Measurements from ENCODE around the gene SLC17A5. TPM values are rescaled to one million over a fixed set of nuclear protein-coding genes. Genes with fewer than 3 reads are reported as not detected.

The SLC17A5 gene
- total and polyA plus RNA-seq, 4 donors: 9.1 to 19.3 (median 11.3) TPM

- H3K4me1 ChIP-seq (ENCODE audit: control insufficient read depth in 4 of 4, insufficient read depth in 4 of 4, low read length in 3 of 4): no peaks in the 10 kb centered on the region
- H3K27ac ChIP-seq (ENCODE audit: low read depth in 1 of 2, low read length in 2 of 2): no peak overlapping the region
- H3K27me3 ChIP-seq (ENCODE audit: control insufficient read depth in 4 of 4, insufficient read depth in 4 of 4, low read length in 3 of 4): peaks cover 0 to 2% (median 0%) of the 10 kb centered on the region in 4 donors
- H3K36me3 ChIP-seq (ENCODE audit: control insufficient read depth in 4 of 4, insufficient read depth in 3 of 4, low read depth in 1 of 4, low read length in 3 of 4): no peaks in the 10 kb centered on the region
- WGBS: 78% methylated on average over 1 of the region's 1 CpG
- no peak for DNase-seq (ENCODE audit: low spot score)
- TF ChIP-seq MAX (IDR thresholded peaks at IDR 0.05): no peak
- H3K4me3 ChIP-seq (ENCODE audit: low read depth in 1 of 3, low read length in 3 of 3): no peak overlapping the region
- H3K9ac ChIP-seq (ENCODE audit: low read depth in 1 of 2, low read length in 2 of 2): no peak overlapping the region
- no peaks in the 10 kb centered on the region for H3K9me3 ChIP-seq (ENCODE audit: control insufficient read depth in 4 of 4, low read length in 3 of 4)
Observed at GRCh38 chr6:73703466-73703865, 49.7 kb upstream of the SLC17A5 start.

- Histone ChIP-seq H3K4me1 (ENCODE audit: control insufficient read depth in 4 of 4, insufficient read depth in 4 of 4, low read length in 3 of 4) (no peaks in the 10 kb centered on the region), H3K27ac (ENCODE audit: low read depth in 1 of 2, low read length in 2 of 2) (no peak overlapping the region), H3K4me3 (ENCODE audit: low read depth in 1 of 3, low read length in 3 of 3) (no peak overlapping the region), H3K36me3 (ENCODE audit: control insufficient read depth in 4 of 4, insufficient read depth in 3 of 4, low read depth in 1 of 4, low read length in 3 of 4) (no peaks in the 10 kb centered on the region), H3K9ac (ENCODE audit: low read depth in 1 of 2, low read length in 2 of 2) (no peak overlapping the region), H3K9me3 (ENCODE audit: control insufficient read depth in 4 of 4, low read length in 3 of 4) (no peaks in the 10 kb centered on the region), H3K27me3 (ENCODE audit: control insufficient read depth in 4 of 4, insufficient read depth in 4 of 4, low read length in 3 of 4) (peaks cover 0 to 2% (median 0%) of the 10 kb centered on the region in 4 donors)
- WGBS: 82% methylated on average over 2 of the region's 2 CpGs
- DNase-seq (ENCODE audit: low spot score): no peak
- TF ChIP-seq MAX (IDR thresholded peaks at IDR 0.05) (no peak), NR2F2 (IDR thresholded peaks at IDR 0.05) (no peak), RXRA (IDR thresholded peaks at IDR 0.05) (no peak)
Observed at GRCh38 chr6:73702444-73702843, 48.7 kb upstream of the SLC17A5 start.

GRCh38 chr6:73699676-73700459 is 46.1 kb upstream of the SLC17A5 start:
- 71% methylated on average over 4 of the region's 4 CpGs for WGBS
- H3K4me3 ChIP-seq (ENCODE audit: low read depth in 1 of 3, low read length in 3 of 3): no peak overlapping the region
- no peak overlapping the region for H3K27ac ChIP-seq (ENCODE audit: low read depth in 1 of 2, low read length in 2 of 2)
- DNase-seq (ENCODE audit: low spot score): no peak
- H3K4me1 ChIP-seq (ENCODE audit: control insufficient read depth in 4 of 4, insufficient read depth in 4 of 4, low read length in 3 of 4): peaks cover 2 to 11% (median 3%) of the 10 kb centered on the region in 4 donors
- no peak overlapping the region for H3K9ac ChIP-seq (ENCODE audit: low read depth in 1 of 2, low read length in 2 of 2)
- H3K9me3 ChIP-seq (ENCODE audit: control insufficient read depth in 4 of 4, low read length in 3 of 4): no peaks in the 10 kb centered on the region
- no peaks in the 10 kb centered on the region for H3K36me3 ChIP-seq (ENCODE audit: control insufficient read depth in 4 of 4, insufficient read depth in 3 of 4, low read depth in 1 of 4, low read length in 3 of 4)
- H3K27me3 ChIP-seq (ENCODE audit: control insufficient read depth in 4 of 4, insufficient read depth in 4 of 4, low read length in 3 of 4): peaks cover 0 to 5% (median 0%) of the 10 kb centered on the region in 4 donors
- TF ChIP-seq GABPA (IDR thresholded peaks at IDR 0.05 in 1 of 2, conservative IDR thresholded peaks at IDR 0.05 in 1 of 2): no peak
- no peak for TF ChIP-seq RXRA (IDR thresholded peaks at IDR 0.05)
- no peak for TF ChIP-seq EGR1 (IDR thresholded peaks at IDR 0.05; ENCODE audit: low read depth in 2 of 2)
- no peak for TF ChIP-seq HNF4A (conservative IDR thresholded peaks at IDR 0.05)

GRCh38 chr6:73696966-73697655 is 43.3 kb upstream of the SLC17A5 start:
- H3K36me3 ChIP-seq (ENCODE audit: control insufficient read depth in 4 of 4, insufficient read depth in 3 of 4, low read depth in 1 of 4, low read length in 3 of 4): no peaks in the 10 kb centered on the region
- H3K9ac ChIP-seq (ENCODE audit: low read depth in 1 of 2, low read length in 2 of 2): no peak overlapping the region
- no peaks in the 10 kb centered on the region for H3K9me3 ChIP-seq (ENCODE audit: control insufficient read depth in 4 of 4, low read length in 3 of 4)
- TF ChIP-seq RXRA (IDR thresholded peaks at IDR 0.05): no peak
- no peak for TF ChIP-seq MAX (IDR thresholded peaks at IDR 0.05)
- TF ChIP-seq HNF4G (IDR thresholded peaks at IDR 0.05): no peak
- no peak for TF ChIP-seq GABPA (IDR thresholded peaks at IDR 0.05 in 1 of 2, conservative IDR thresholded peaks at IDR 0.05 in 1 of 2)
- no peak for TF ChIP-seq EGR1 (IDR thresholded peaks at IDR 0.05; ENCODE audit: low read depth in 2 of 2)
- no peak overlapping the region for H3K27ac ChIP-seq (ENCODE audit: low read depth in 1 of 2, low read length in 2 of 2)
- WGBS: 82% methylated on average over 10 of the region's 10 CpGs
- peaks cover 2 to 11% (median 3%) of the 10 kb centered on the region in 4 donors for H3K4me1 ChIP-seq (ENCODE audit: control insufficient read depth in 4 of 4, insufficient read depth in 4 of 4, low read length in 3 of 4)
- no peak for DNase-seq (ENCODE audit: low spot score)
- H3K27me3 ChIP-seq (ENCODE audit: control insufficient read depth in 4 of 4, insufficient read depth in 4 of 4, low read length in 3 of 4): peaks cover 0 to 5% (median 2%) of the 10 kb centered on the region in 4 donors
- H3K4me3 ChIP-seq (ENCODE audit: low read depth in 1 of 3, low read length in 3 of 3): no peak overlapping the region
